Measurements from ENCODE around the gene FRMD8. TPM values are rescaled to one million over a fixed set of nuclear protein-coding genes. Genes with fewer than 3 reads are reported as not detected.
A peak's percentile ranks its signal among the peaks of the same experiment; 100 is the strongest.

FRMD8 gene
- polyA plus RNA-seq, 1 donor from 2014 or later = 22.2 TPM

GRCh38 chr11:65425971-65426838, 39.8 kb downstream of the FRMD8 start:
- no peaks in the 10 kb centered on the region for H3F3A ChIP-seq (ENCODE audit: insufficient read depth, low read length, poor library complexity, severe bottlenecking)
- no peaks in the 10 kb centered on the region for H3K27me3 ChIP-seq (ENCODE audit: insufficient read depth, low read depth, low read length)
- H3K4me3 ChIP-seq (ENCODE audit: low read length) = peak overlapping the region; percentile 18
- H4K20me1 ChIP-seq (ENCODE audit: insufficient read depth) = no peaks in the 10 kb centered on the region
- no peak overlapping the region for H3K4me2 ChIP-seq (ENCODE audit: low read length)
- no peak overlapping the region for H3K9ac ChIP-seq (ENCODE audit: low read length)
- H3K9me3 ChIP-seq (ENCODE audit: low read length) = no peaks in the 10 kb centered on the region
- no peaks in the 10 kb centered on the region for H3K9me2 ChIP-seq (ENCODE audit: insufficient read depth, low read length)
- peaks cover 65% of the 10 kb centered on the region for H3K79me2 ChIP-seq (replicated peaks; ENCODE audit: insufficient read depth, low read length)
- no peak overlapping the region for H3K27ac ChIP-seq (ENCODE audit: low read length)
- TF ChIP-seq POLR2AphosphoS5 (IDR thresholded peaks at IDR 0.05) = no peak
- no peak for TF ChIP-seq REST (IDR thresholded peaks at IDR 0.05; ENCODE audit: borderline replicate concordance)
- H2AFZ ChIP-seq (ENCODE audit: low read depth, low read length) = no peak overlapping the region
- no peaks in the 10 kb centered on the region for H3K36me3 ChIP-seq (ENCODE audit: insufficient read depth, low read length)

- Histone ChIP-seq H3K9me3 (ENCODE audit: low read length) (no peaks in the 10 kb centered on the region), H3K9ac (ENCODE audit: low read length) (no peak overlapping the region), H3K27ac (ENCODE audit: low read length) (no peak overlapping the region), H4K20me1 (ENCODE audit: insufficient read depth) (no peaks in the 10 kb centered on the region), H3K4me2 (ENCODE audit: low read length) (no peak overlapping the region), H3K4me3 (ENCODE audit: low read length) (no peak overlapping the region), H3K79me2 (replicated peaks; ENCODE audit: insufficient read depth, low read length) (peaks cover 56% of the 10 kb centered on the region), H2AFZ (ENCODE audit: low read depth, low read length) (no peak overlapping the region), H3K27me3 (ENCODE audit: insufficient read depth, low read depth, low read length) (no peaks in the 10 kb centered on the region), H3F3A (ENCODE audit: insufficient read depth, low read length, poor library complexity, severe bottlenecking) (no peaks in the 10 kb centered on the region), H3K9me2 (ENCODE audit: insufficient read depth, low read length) (no peaks in the 10 kb centered on the region), H3K36me3 (ENCODE audit: insufficient read depth, low read length) (no peaks in the 10 kb centered on the region)
- TF ChIP-seq TAF1 (IDR thresholded peaks at IDR 0.05; ENCODE audit: low read depth) = no peak
- TF ChIP-seq MXI1 (conservative IDR thresholded peaks at IDR 0.05; ENCODE audit: poor library complexity, severe bottlenecking) = no peak
- no peak for TF ChIP-seq SMC3 (conservative IDR thresholded peaks at IDR 0.05; ENCODE audit: poor library complexity)
Observed at GRCh38 chr11:65426839-65427690, 40.6 kb downstream of the FRMD8 start.

GRCh38 chr11:65427691-65428577, 41.5 kb downstream of the FRMD8 start:
- no peaks in the 10 kb centered on the region for H3K27me3 ChIP-seq (ENCODE audit: insufficient read depth, low read depth, low read length)
- no peaks in the 10 kb centered on the region for H3K36me3 ChIP-seq (ENCODE audit: insufficient read depth, low read length)
- H3K9ac ChIP-seq (ENCODE audit: low read length) = no peak overlapping the region
- no peaks in the 10 kb centered on the region for H3K9me3 ChIP-seq (ENCODE audit: low read length)
- H3K79me2 ChIP-seq (replicated peaks; ENCODE audit: insufficient read depth, low read length) = peaks cover 48% of the 10 kb centered on the region
- no peak overlapping the region for H3K4me3 ChIP-seq (ENCODE audit: low read length)
- H4K20me1 ChIP-seq (ENCODE audit: insufficient read depth) = no peaks in the 10 kb centered on the region
- H2AFZ ChIP-seq (ENCODE audit: low read depth, low read length) = no peak overlapping the region
- no peaks in the 10 kb centered on the region for H3K9me2 ChIP-seq (ENCODE audit: insufficient read depth, low read length)
- no peaks in the 10 kb centered on the region for H3F3A ChIP-seq (ENCODE audit: insufficient read depth, low read length, poor library complexity, severe bottlenecking)
- no peak overlapping the region for H3K27ac ChIP-seq (ENCODE audit: low read length)
- no peak overlapping the region for H3K4me2 ChIP-seq (ENCODE audit: low read length)
- no peak for TF ChIP-seq REST (IDR thresholded peaks at IDR 0.05; ENCODE audit: borderline replicate concordance)
- TF ChIP-seq MXI1 (conservative IDR thresholded peaks at IDR 0.05; ENCODE audit: poor library complexity, severe bottlenecking) = no peak
- TF ChIP-seq SMC3 (conservative IDR thresholded peaks at IDR 0.05; ENCODE audit: poor library complexity) = no peak
- no peak for TF ChIP-seq RAD21 (conservative IDR thresholded peaks at IDR 0.05)
- no peak for TF ChIP-seq TAF1 (IDR thresholded peaks at IDR 0.05; ENCODE audit: low read depth)
- TF ChIP-seq POLR2AphosphoS5 (IDR thresholded peaks at IDR 0.05) = no peak
- no peak for TF ChIP-seq EZH2 (IDR thresholded peaks at IDR 0.05; ENCODE audit: borderline replicate concordance, insufficient read depth, low read length, poor library complexity, severe bottlenecking)
- no peak for TF ChIP-seq CTCF (IDR thresholded peaks at IDR 0.05; ENCODE audit: poor library complexity, severe bottlenecking)

All from neural cell (in vitro differentiated cells).